Stimulated activated CD4-positive, alpha-beta T cell treated with anti-CD3 and anti-CD28 coated beads, Interleukin-15, amount 100 ng/mL, for 48 hours (primary cell): Measurements from ENCODE around the gene ALK.

Experiments used
- DNase-seq, 2 donors: peaks; one replicate each; pipeline ENCODE4 v3.0.0-alpha.2; 2020; ENCODE audit warnings: low read depth in 2 of 2

The ALK gene

GRCh38 chr2:29449499-29449898 is 471.9 kb downstream of the ALK start:
- DNase-seq: no peak

- no peak for DNase-seq
Observed at GRCh38 chr2:29448096-29448688, 473.2 kb downstream of the ALK start.

GRCh38 chr2:29447513-29447912 is 473.9 kb downstream of the ALK start:
- no peak for DNase-seq

- no peak for DNase-seq
Observed at GRCh38 chr2:29446847-29447246, 474.5 kb downstream of the ALK start.

- DNase-seq: no peak
Observed at GRCh38 chr2:29444150-29444549, 477.2 kb downstream of the ALK start.

- no peak for DNase-seq
Observed at GRCh38 chr2:29443627-29444026, 477.8 kb downstream of the ALK start.

GRCh38 chr2:29443151-29443550 is 478.2 kb downstream of the ALK start:
- DNase-seq: no peak

- no peak for DNase-seq
Observed at GRCh38 chr2:29440921-29441623, 480.3 kb downstream of the ALK start.

GRCh38 chr2:29433920-29434319 is 487.5 kb downstream of the ALK start:
- no peak for DNase-seq

- no peak for DNase-seq
Observed at GRCh38 chr2:29433128-29433527, 488.3 kb downstream of the ALK start.

GRCh38 chr2:29431485-29431884 is 489.9 kb downstream of the ALK start:
- no peak for DNase-seq

- DNase-seq: no peak
Observed at GRCh38 chr2:29430382-29431112, 490.8 kb downstream of the ALK start.

- no peak for DNase-seq
Observed at GRCh38 chr2:29426354-29426753, 495.0 kb downstream of the ALK start.

- no peak for DNase-seq
Observed at GRCh38 chr2:29425866-29426265, 495.5 kb downstream of the ALK start.

- DNase-seq: no peak
Observed at GRCh38 chr2:29423061-29423666, 498.2 kb downstream of the ALK start.

GRCh38 chr2:29420999-29421782 is 500.2 kb downstream of the ALK start:
- no peak for DNase-seq

- DNase-seq: no peak
Observed at GRCh38 chr2:29420464-29420863, 500.9 kb downstream of the ALK start.

GRCh38 chr2:29417630-29418029 is 503.8 kb downstream of the ALK start:
- no peak for DNase-seq

- DNase-seq: no peak
Observed at GRCh38 chr2:29412197-29412925, 509.0 kb downstream of the ALK start.

- DNase-seq: no peak
Observed at GRCh38 chr2:29405707-29406106, 515.7 kb downstream of the ALK start.

- no peak for DNase-seq
Observed at GRCh38 chr2:29405266-29405665, 516.1 kb downstream of the ALK start.
